HCEC 1CT (cell line): Measurements from ENCODE around the gene LHFPL6.

ENCODE experiments used
- DNase-seq: peaks from one replicate; pipeline ENCODE4 v3.0.0-alpha.2; 2017

The LHFPL6 gene

GRCh38 chr13:39509616-39510315 lies 93.2 kb downstream of the LHFPL6 start:
- DNase-seq = no peak

DNA sequence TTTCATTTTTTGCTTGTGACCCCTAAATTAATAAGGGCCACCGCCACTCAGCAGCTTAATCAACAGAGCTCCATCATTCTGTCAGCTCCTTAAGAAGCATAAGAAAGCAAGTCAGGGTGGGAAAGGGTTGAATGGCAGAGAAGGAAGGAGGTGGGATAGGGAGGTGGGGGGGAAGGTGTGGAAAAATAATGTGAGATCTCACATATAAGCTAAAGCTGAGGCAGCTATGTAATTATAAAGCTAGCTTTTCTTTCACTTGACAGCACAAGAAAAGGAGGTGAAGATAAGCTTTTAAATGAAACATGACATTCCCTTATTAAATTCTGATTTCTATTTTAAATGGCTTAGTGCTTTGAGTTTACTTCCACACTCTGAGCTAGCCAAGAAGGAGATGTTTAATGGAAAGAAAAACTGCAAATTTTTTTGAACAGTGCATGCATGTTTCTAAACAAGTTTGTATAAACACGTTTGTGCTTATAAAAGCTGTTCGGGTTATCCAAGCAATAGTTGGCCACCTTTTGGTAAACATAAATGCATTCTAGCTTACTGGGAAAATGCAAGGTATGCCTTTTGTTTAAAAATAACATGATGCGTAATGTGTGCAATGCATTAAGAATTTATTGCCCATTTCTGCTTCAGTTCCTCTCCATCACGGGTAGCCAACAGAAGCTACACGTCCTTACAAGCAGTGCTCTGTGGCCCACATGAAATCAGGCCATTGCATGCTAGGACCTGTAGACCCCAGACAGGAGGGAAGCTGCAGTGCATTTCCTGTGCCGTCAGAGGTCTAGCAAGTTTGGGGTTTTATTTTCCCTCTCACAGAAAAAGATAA lies 96.2 kb downstream of the LHFPL6 start:
- peak; percentile 65 for DNase-seq

GRCh38 chr13:39505151-39505550 lies 97.8 kb downstream of the LHFPL6 start:
- no peak for DNase-seq

DNA sequence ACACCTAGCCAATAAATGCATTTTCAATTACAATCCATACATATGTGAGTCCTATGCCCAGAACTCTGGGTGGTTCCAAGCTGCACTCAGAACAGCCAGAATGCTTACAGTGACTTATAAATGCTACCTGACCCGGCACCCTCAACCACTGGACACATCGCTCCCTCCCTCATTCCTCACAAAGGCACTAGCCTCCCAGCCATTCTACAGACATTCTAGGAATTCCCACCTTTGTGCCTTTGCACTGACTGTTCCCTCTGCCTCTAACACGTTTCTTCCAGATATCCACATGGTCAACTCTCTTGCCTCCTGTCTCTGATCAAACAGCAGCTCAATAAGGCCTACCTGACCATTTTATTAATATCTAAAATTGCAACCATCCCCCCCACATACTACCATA lies 99.9 kb downstream of the LHFPL6 start:
- DNase-seq = no peak

GRCh38 chr13:39501702-39502324 lies 101.2 kb downstream of the LHFPL6 start:
- no peak for DNase-seq

DNA sequence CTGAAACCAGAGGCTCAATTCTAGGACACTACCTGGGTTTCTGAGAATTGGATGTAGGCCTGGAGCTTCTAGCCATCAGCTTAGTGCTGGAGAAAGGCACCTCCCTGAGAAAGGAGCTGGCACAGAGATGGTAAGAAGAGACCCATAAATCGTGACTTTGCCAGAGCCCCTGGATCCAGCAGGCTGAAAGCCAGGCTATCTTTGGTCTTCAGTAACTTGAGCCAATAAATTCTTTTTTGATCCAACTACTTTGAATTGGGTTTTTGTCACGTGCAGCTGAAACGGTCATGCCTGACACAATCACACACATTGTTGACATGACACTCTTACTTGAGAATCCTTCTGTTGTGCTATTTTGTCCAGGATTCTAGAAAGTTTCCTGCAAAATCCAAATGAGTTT lies 103.4 kb downstream of the LHFPL6 start:
- DNase-seq = no peak

DNA sequence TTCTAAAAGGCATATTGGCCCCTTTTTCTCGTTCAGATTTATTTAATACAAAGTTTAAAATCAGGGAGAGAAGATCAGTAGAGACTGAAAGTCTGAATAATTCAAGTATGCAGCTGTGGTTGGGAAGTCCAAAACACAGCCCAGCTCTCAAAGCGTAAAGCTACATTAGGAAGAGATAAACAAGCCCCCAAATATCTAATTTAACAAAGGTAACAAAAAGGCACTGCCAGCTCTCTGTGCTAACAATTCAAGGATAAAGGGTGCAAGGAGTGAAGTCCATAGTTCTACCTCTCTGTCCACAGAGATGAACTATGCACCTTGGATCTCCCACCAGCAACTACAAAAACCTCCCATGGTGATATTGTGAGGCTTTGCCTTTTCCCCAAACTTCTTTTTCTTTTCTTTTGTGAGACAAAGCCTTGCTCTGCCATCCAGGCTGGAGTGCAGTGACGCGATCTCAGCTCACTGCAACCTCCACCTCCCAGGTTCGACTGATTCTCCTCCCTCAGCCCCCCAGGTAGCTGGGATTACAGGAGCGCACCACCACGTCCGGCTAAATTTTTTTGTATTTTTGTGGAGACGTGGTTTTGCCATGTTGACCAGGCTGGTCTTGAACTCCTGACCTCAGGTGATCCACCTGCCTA lies 104.4 kb downstream of the LHFPL6 start:
- no peak for DNase-seq

- DNase-seq = no peak
These were observed 106.5 kb downstream of the LHFPL6 start for GRCh38 chr13:39496506-39496905.

GRCh38 chr13:39494633-39495032 lies 108.4 kb downstream of the LHFPL6 start:
- no peak for DNase-seq

DNA sequence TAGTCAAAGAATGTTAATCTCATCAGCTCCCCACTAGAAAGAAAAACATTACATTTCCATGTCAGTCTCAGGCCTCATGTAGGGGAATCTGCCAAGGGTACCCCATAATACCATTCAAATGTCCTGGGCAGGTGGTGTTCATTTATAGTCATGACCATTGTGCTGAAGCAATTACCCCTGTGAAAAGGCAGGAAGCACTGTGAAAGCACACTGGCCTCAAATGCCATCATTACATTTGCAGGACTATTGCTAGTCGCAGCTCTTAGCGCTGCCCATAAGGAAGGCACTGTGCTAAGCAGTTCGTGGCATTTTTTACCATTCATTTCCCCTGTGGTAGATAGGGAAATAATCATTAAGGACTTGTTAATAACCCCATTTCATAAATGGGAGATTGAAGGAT lies 109.0 kb downstream of the LHFPL6 start:
- no peak for DNase-seq

GRCh38 chr13:39490136-39490535 lies 112.9 kb downstream of the LHFPL6 start:
- DNase-seq = no peak

DNA sequence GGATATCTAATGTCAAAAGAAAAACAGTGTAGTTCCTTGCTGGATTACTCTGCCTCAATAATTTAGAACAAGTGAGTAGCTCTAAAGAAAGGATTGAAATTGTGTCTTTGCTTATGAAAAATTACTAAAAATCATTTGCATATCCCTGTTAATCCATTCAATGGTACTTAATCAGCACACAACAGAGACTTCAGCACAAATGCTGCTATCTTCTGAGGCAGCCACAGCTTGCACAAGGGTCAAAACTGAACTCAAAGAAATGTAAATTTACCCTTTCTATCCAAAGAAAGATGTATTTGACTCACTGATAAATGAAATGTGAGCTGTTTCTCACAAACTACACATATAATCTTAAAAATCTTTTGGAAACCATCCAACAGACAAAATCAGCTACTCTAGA lies 116.2 kb downstream of the LHFPL6 start:
- no peak for DNase-seq

GRCh38 chr13:39485314-39485700 lies 117.7 kb downstream of the LHFPL6 start:
- peak; percentile 9 for DNase-seq

- DNase-seq = peak; percentile 72
These were observed 118.3 kb downstream of the LHFPL6 start for GRCh38 chr13:39484506-39485313.

GRCh38 chr13:39483326-39483725 lies 119.7 kb downstream of the LHFPL6 start:
- no peak for DNase-seq

DNA sequence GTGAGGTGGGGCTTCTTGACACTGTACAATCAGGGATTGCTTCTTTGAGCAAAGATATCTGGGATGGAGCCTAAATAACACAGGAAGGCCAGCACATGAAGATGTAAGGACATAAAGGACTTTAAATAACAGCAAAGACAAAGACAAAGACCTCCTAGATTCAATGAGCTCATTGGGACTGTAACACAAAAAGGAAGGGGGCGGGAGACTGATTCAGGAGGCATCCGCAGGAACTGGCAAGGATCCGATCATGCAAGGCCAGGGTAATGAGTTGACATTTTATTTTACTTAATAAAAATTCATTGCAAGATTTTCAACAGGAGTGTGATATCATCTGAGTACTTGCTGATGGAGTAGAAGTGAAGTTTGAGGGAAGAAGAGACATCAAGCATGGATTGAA lies 121.5 kb downstream of the LHFPL6 start:
- DNase-seq = no peak

GRCh38 chr13:39474600-39474999 lies 128.4 kb downstream of the LHFPL6 start:
- no peak for DNase-seq

GRCh38 chr13:39469676-39470075 lies 133.3 kb downstream of the LHFPL6 start:
- no peak for DNase-seq

DNA sequence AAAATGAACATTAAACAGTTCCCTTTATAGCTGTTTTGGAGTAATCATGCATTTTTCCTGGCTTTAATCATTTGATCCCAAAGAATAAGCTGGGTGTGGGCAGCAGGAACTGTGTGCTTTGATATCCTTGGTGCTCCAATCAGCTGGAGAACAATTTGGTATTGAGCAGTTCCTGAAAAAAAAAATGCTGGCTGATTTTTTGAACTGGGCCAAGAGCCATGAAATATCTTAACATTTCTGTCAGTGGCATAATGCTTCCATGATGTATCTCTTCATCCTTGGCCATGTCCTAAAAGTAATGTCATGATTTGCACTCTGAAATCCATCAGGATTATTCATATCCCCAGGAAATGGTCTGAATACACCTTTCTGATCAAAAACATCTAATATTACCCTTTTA lies 134.7 kb downstream of the LHFPL6 start:
- no peak for DNase-seq

DNA sequence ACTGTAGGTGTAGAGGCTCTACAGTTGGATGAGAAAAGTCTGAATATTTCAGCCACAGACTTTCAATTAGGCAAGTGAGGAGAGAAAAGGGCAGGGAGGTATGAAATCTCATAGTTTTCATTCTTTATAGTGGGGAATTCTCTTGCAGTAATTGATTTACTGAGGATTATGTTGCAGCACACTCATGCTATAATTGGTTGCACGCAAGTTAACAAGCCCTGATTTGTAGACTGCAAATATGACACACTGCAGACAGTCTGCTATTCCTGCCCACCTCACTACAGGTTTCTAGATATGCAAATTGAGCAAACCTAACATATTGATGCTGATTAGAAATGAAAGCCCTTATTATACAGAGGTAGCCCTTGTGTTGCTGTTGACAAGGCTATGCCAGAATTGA lies 139.4 kb downstream of the LHFPL6 start:
- no peak for DNase-seq

- no peak for DNase-seq
These were observed 140.1 kb downstream of the LHFPL6 start for GRCh38 chr13:39462906-39463305.

DNA sequence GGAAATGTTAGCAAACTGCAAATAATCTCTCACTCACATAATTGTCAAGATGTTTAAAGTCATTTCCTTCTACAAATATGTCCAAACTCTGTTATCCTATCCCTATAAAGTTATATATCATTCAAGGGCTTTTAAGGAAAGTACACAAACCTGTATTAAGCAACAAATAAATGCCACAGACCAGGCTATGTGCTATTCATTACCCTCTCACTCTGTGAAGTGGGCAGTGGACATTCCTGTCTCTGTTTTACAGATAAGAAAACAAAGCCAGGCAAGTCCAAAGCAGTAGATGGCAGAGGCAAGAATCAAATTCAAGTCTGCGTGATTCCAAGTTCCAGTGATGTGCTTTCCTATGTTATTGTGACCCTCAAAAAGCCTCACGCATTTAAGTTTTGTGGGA lies 140.6 kb downstream of the LHFPL6 start:
- no peak for DNase-seq
